IMR-90 (cell line): ENCODE measurements around the gene USP20. TPM values are rescaled to one million over a fixed set of nuclear protein-coding genes. Genes with fewer than 3 reads are reported as not detected.

Experiments
- ATAC-seq: fragments of 200-7000 bp; cut with Tn5 transposase; 2 replicates; pipeline ENCODE4 v1.9.1; 2020; ENCODE audit warnings: low read depth, mild to moderate bottlenecking, moderate library complexity
- BruUV-seq: library from RNA; stranded (reverse); fragments of 400-500 nt; replicated peaks from 2 replicates; lab custom pipeline; 2021; lab: Mats Ljungman, UMichigan
- CTCF ChIA-PET: fragments of 300-600 bp; formaldehyde crosslinking; extraction: SDS; loops from one replicate; lab custom pipeline; 2021; ENCODE audit warnings: antibody characterized with exemption; lab: Yijun Ruan, JAX
- POLR2A ChIA-PET: fragments of 300-600 bp; sonication (Branson Sonifier 250); formaldehyde crosslinking; loops from one replicate; lab custom pipeline; 2022; ENCODE audit warnings: antibody characterized with exemption; ENCODE audit not compliant: unreplicated experiment; lab: Charles Lee
- DNase-seq: peaks from one replicate; pipeline ENCODE4 v3.0.0; 2013
- H2AFZ ChIP-seq: replicated peaks from 2 replicates; pipeline ENCODE3; 2013; ENCODE audit warnings: low read length, mild to moderate bottlenecking; ENCODE audit not compliant: poor library complexity
- H2AK5ac ChIP-seq: 2 replicates; pipeline ENCODE4 v1.6.1; 2013; ENCODE audit warnings: low read depth, low read length, inconsistent platforms
- H2AK9ac ChIP-seq: replicated peaks from 2 replicates; pipeline ENCODE3; 2013; ENCODE audit warnings: mild to moderate bottlenecking, low read depth, low read length, moderate library complexity; ENCODE audit not compliant: poor library complexity
- H2BK120ac ChIP-seq: 2 replicates; pipeline ENCODE4 v1.6.1; 2013; ENCODE audit warnings: low read depth, low read length, inconsistent platforms
- H2BK15ac ChIP-seq: 3 replicates; pipeline ENCODE4 v1.6.1; 2013; ENCODE audit warnings: low read depth, low read length, inconsistent platforms
- H2BK20ac ChIP-seq: 2 replicates; pipeline ENCODE4 v1.6.1; 2013; ENCODE audit warnings: low read depth, mild to moderate bottlenecking, inconsistent platforms, low read length, moderate library complexity
- H2BK5ac ChIP-seq: 2 replicates; pipeline ENCODE4 v1.6.1; 2013; ENCODE audit warnings: mild to moderate bottlenecking, low read depth, low read length, inconsistent platforms; ENCODE audit not compliant: poor library complexity, severe bottlenecking
- H3K14ac ChIP-seq: replicated peaks from 2 replicates; pipeline ENCODE4 v1.6.1; 2013; ENCODE audit warnings: low read depth, low read length, inconsistent platforms
- H3K18ac ChIP-seq: 2 replicates; pipeline ENCODE4 v1.6.1; 2013; ENCODE audit warnings: low read depth, low read length, control low read depth
- H3K23ac ChIP-seq: 2 replicates; pipeline ENCODE4 v1.6.1; 2013; ENCODE audit warnings: low read depth, low read length, inconsistent platforms
- H3K27ac ChIP-seq: 2 replicates; pipeline ENCODE4 v1.5.1; 2013; ENCODE audit warnings: mild to moderate bottlenecking, control low read depth, low read length; ENCODE audit not compliant: insufficient read depth
- H3K27me3 ChIP-seq: 2 replicates; pipeline ENCODE4 v1.6.1; 2013; ENCODE audit warnings: low read length; ENCODE audit not compliant: control insufficient read depth, insufficient read depth
- H3K36me3 ChIP-seq: 2 replicates; pipeline ENCODE4 v1.6.1; 2013; ENCODE audit warnings: low read length, mixed read lengths; ENCODE audit not compliant: control insufficient read depth, insufficient read depth
- H3K4ac ChIP-seq: 2 replicates; pipeline ENCODE4 v1.6.1; 2013; ENCODE audit warnings: low read depth, low read length, inconsistent platforms
- H3K4me1 ChIP-seq: 2 replicates; pipeline ENCODE4 v1.6.1; 2013; ENCODE audit warnings: low read length, mixed read lengths; ENCODE audit not compliant: control insufficient read depth, insufficient read depth
- H3K4me2 ChIP-seq: 2 replicates; pipeline ENCODE4 v1.6.1; 2013; ENCODE audit warnings: low read depth, mild to moderate bottlenecking, control low read depth, low read length, moderate library complexity
- H3K4me3 ChIP-seq: 2 replicates; pipeline ENCODE4 v1.5.1; 2013; ENCODE audit warnings: low read depth, mild to moderate bottlenecking, control low read depth, low read length, moderate library complexity; ENCODE audit not compliant: insufficient read depth
- H3K56ac ChIP-seq: 2 replicates; pipeline ENCODE4 v1.6.1; 2013; ENCODE audit warnings: low read length, inconsistent platforms; ENCODE audit not compliant: insufficient read depth; ENCODE audit errors: extremely low read depth
- H3K79me1 ChIP-seq, 2 experiments: 2 replicates each; pipeline ENCODE4 v1.6.1; 2013; ENCODE audit warnings: low read length in 2 of 2, inconsistent platforms in 1 of 2, low read depth in 1 of 2
- H3K9ac ChIP-seq: 2 replicates; pipeline ENCODE4 v1.6.1; 2013; ENCODE audit warnings: low read depth, low read length, control low read depth
- H3K9me1 ChIP-seq: 2 replicates; pipeline ENCODE4 v1.6.1; 2013; ENCODE audit warnings: low read length, inconsistent platforms; ENCODE audit not compliant: insufficient read depth
- H3K9me3 ChIP-seq: 2 replicates; pipeline ENCODE4 v1.6.1; 2013; ENCODE audit warnings: low read length; ENCODE audit not compliant: control insufficient read depth, insufficient read depth
- H4K20me1 ChIP-seq: 2 replicates; pipeline ENCODE4 v1.6.1; 2013; ENCODE audit warnings: low read length, inconsistent platforms; ENCODE audit not compliant: insufficient read depth
- H4K5ac ChIP-seq: 2 replicates; pipeline ENCODE4 v1.6.1; 2013; ENCODE audit warnings: mild to moderate bottlenecking, low read depth, low read length, control low read depth
- H4K8ac ChIP-seq, 2 experiments: 2 replicates each; pipeline ENCODE4 v1.6.1; 2013; ENCODE audit warnings: low read depth in 2 of 2, low read length in 2 of 2, control low read depth in 1 of 2, inconsistent platforms in 1 of 2
- H4K91ac ChIP-seq: 2 replicates; pipeline ENCODE4 v1.6.1; 2013; ENCODE audit warnings: low read depth, low read length, inconsistent platforms; ENCODE audit not compliant: insufficient read depth
- CTCF ChIP-seq: conservative IDR thresholded peaks from 2 replicates; pipeline ENCODE4 v1.5.1; 2012; ENCODE audit warnings: mild to moderate bottlenecking, low read depth, low read length, improper control_type of control experiment
- ELK1 ChIP-seq: fragments of 150-350 bp; IDR thresholded peaks from 2 replicates; pipeline ENCODE4 v1.6.1; 2016; ENCODE audit warnings: low read depth, mild to moderate bottlenecking, low read length, moderate library complexity, borderline replicate concordance
- FOS ChIP-seq: fragments of 150-350 bp; IDR thresholded peaks from 2 replicates; pipeline ENCODE4 v1.6.1; 2016; ENCODE audit warnings: low read depth, low read length
- MAZ ChIP-seq: IDR thresholded peaks from 2 replicates; pipeline ENCODE4 v1.6.1; 2012; ENCODE audit warnings: low read depth, mild to moderate bottlenecking, low read length, improper control_type of control experiment, moderate library complexity, borderline replicate concordance
- MXI1 ChIP-seq: IDR thresholded peaks from 2 replicates; pipeline ENCODE4 v1.6.1; 2012; ENCODE audit warnings: low read depth, mild to moderate bottlenecking, low read length, moderate library complexity, borderline replicate concordance
- WGBS, 2 experiments: methylation state at CpG; one replicate each; pipeline versions ENCODE4 v1.1.5 to v1.1.7; 2013; ENCODE audit warnings: missing lambda C conversion rate in 2 of 2; ENCODE audit not compliant: insufficient read length in 1 of 2; ENCODE audit errors: extremely low coverage in 2 of 2; 5-methylcytosine and 5-hydroxymethylcytosine counted together
- dilution Hi-C: fragments of 300-500 bp; cut with HindIII; formaldehyde crosslinking; loops from one replicate; pipeline ENCODE4 v1.14.3; 2018; ENCODE audit warnings: low sequenced_read_pairs; ENCODE audit not compliant: unreplicated experiment
- in situ Hi-C: fragments of 300-500 bp; cut with MboI; formaldehyde crosslinking; loops from 3 replicates; pipeline ENCODE4 v1.14.3; 2019; ENCODE audit warnings: low sequenced_read_pairs, inconsistent platforms, mixed read lengths
- intact Hi-C: fragments of 100-400 bp; cut with micrococcal nuclease; formaldehyde crosslinking; loops from 2 replicates; pipeline ENCODE4 v1.10.0; 2022
- polyA plus RNA-seq, 3 experiments: library from polyadenylated mRNA; depleted of rRNA; stranded (reverse); fragments of >200 nt; gene quantifications; 2 replicates each; pipeline ENCODE4 v1.2.3, GENCODE V29; 2012; ENCODE audit warnings: low replicate concordance in 1 of 3
- total RNA-seq: library from RNA; depleted of rRNA; stranded (reverse); fragments of >200 nt; gene quantifications from 2 replicates; pipeline ENCODE4 v1.2.3, GENCODE V29; 2012

The USP20 gene
- total and polyA plus RNA-seq, 2 of the 4 experiments (the other 2 are of a cell fraction): 3.8 to 21.6 TPM

DNA sequence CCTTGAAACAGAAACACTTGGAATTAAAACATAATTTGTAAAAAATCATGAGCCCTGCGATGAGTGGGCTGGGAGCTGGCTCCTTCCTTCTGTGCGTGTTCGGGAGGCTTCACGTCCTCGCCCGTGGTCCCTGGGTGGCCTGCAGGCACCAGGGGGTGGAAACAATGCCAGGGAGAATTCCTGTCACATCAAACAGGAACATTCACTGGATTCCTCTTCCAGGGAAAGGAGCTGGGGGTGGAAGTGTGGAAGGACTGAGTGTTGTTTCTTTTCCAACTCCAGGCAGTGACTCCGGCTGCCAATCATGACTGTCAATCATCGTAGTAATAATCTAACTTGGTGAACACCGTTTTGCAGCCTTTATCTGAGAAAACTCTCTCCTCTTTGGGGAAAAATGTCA, 21.6 kb upstream of the USP20 start:
- H3K4me2 ChIP-seq: no peak overlapping the region
- no peak overlapping the region for H3K9ac ChIP-seq
- CTCF ChIA-PET: no interaction called here
- H3K18ac ChIP-seq: no peak overlapping the region
- ATAC-seq: no peak
- H4K91ac ChIP-seq: no peak overlapping the region
- H3K27me3 ChIP-seq: no peaks in the 10 kb centered on the region
- H4K8ac ChIP-seq: no peak overlapping the region
- H2BK120ac ChIP-seq: no peak overlapping the region
- H3K4me1 ChIP-seq: no peaks in the 10 kb centered on the region
- no peak overlapping the region for H3K27ac ChIP-seq
- TSS peak; percentile 78 for BruUV-seq
- no peak overlapping the region for H2AK9ac ChIP-seq
- no peak overlapping the region for H3K4ac ChIP-seq
- no peak overlapping the region for H3K56ac ChIP-seq
- intact Hi-C loops: no loop called here
- in situ Hi-C loops: no loop called here
- no peak overlapping the region for H3K4me3 ChIP-seq
- 92% methylated on average over 3 of the region's 9 CpGs; no CpG with 5 or more reads in 1 of the 2 experiments for WGBS, 2 experiments
- dilution Hi-C loops: no loop called here
- H2AK5ac ChIP-seq: no peak overlapping the region
- H3K9me3 ChIP-seq: no peaks in the 10 kb centered on the region
- peaks cover 5% of the 10 kb centered on the region; the same call in 1 of the 2 replicates for H4K20me1 ChIP-seq
- H2AFZ ChIP-seq: no peak overlapping the region
- H3K36me3 ChIP-seq: peaks cover 58% of the 10 kb centered on the region
- DNase-seq: no peak
- H4K5ac ChIP-seq: no peak overlapping the region
- no peak overlapping the region for H3K14ac ChIP-seq
- no peak overlapping the region for H2BK5ac ChIP-seq
- H3K23ac ChIP-seq: no peak overlapping the region
- H2BK20ac ChIP-seq: no peak overlapping the region
- POLR2A ChIA-PET: no interaction called here
- no peaks in the 10 kb centered on the region; the same call in 1 of the 2 replicates for H3K9me1 ChIP-seq
- TF ChIP-seq MXI1: no peak
- no peak for TF ChIP-seq FOS
- no peak for TF ChIP-seq MAZ
- no peak for TF ChIP-seq CTCF
- no peak for TF ChIP-seq ELK1
- H2BK15ac ChIP-seq: no peak overlapping the region
- peaks cover 5 to 44% of the 10 kb centered on the region in 2 experiments for H3K79me1 ChIP-seq
